ENCODE results near the gene IGSF10.

GRCh38 chr3:151462278-151462780 lies 1.5 kb upstream of the IGSF10 start:
- TF ChIP-seq ZBTB7A (IDR thresholded peaks at IDR 0.05; ENCODE audit: low read depth) = no peak
- no peak for TF ChIP-seq RAD21 (IDR thresholded peaks at IDR 0.05; ENCODE audit: low read depth)
- no peak for TF ChIP-seq TAF1 (IDR thresholded peaks at IDR 0.05; ENCODE audit: low read depth)
